GM12878 (cell line): ENCODE results near the gene CD68. TPM values are rescaled to one million over a fixed set of nuclear protein-coding genes. Genes with fewer than 3 reads are reported as not detected.

Experiments
- ATAC-seq: fragments of 200-7000 bp; cut with Tn5 transposase; 3 replicates; pipeline ENCODE4 v1.9.1; 2020; ENCODE audit warnings: mild to moderate bottlenecking, moderate library complexity
- BruUV-seq: library from RNA; stranded (reverse); fragments of 400-500 nt; replicated peaks from 2 replicates; lab custom pipeline; 2021; lab: Mats Ljungman, UMichigan
- CTCF ChIA-PET: fragments of 300-600 bp; sonication (Branson Sonifier 250); formaldehyde crosslinking; extraction: SDS; loops from one replicate; lab custom pipeline; 2021; ENCODE audit warnings: inconsistent platforms; lab: Yijun Ruan, JAX
- POLR2A ChIA-PET: fragments of 350-600 bp; formaldehyde crosslinking; extraction: SDS; loops from one replicate; lab custom pipeline; 2021; ENCODE audit warnings: inconsistent platforms; lab: Charles Lee
- RAD21 ChIA-PET: fragments of 300-600 bp; sonication (Branson Sonifier 250); formaldehyde crosslinking; loops from one replicate; lab custom pipeline; 2023; ENCODE audit warnings: antibody characterized with exemption; ENCODE audit not compliant: unreplicated experiment; lab: Charles Lee
- SMC1A ChIA-PET: fragments of 300-600 bp; sonication (Branson Sonifier 250); formaldehyde crosslinking; loops from one replicate; lab custom pipeline; 2023; ENCODE audit not compliant: unreplicated experiment, uncharacterized antibody; lab: Charles Lee
- DNase-seq: peaks from one replicate; pipeline ENCODE4 v3.0.0-alpha.2; 2011; ENCODE audit warnings: low read depth, low spot score
- FAIRE-seq: peaks from 3 replicates; lab custom pipeline; 2011; peaks lifted over from hg19 to GRCh38; lab: Jason Lieb, UNC
- H2AFZ ChIP-seq: 2 replicates; pipeline ENCODE4 v1.6.0; 2011; ENCODE audit warnings: low read depth, low read length, control low read depth; ENCODE audit not compliant: control insufficient read depth
- H3K27ac ChIP-seq: 2 replicates; pipeline ENCODE4 v1.5.1; 2011; ENCODE audit warnings: control low read depth; ENCODE audit not compliant: control insufficient read depth, insufficient read depth
- H3K27me3 ChIP-seq, 2 experiments: replicated peaks in 1 of 2; 2 replicates each; pipeline versions ENCODE4 v1.6.0 to v1.6.1; 2011; ENCODE audit warnings: low read length in 1 of 2; ENCODE audit not compliant: control insufficient read depth in 2 of 2, insufficient read depth in 2 of 2
- H3K36me3 ChIP-seq, 2 experiments: 2 replicates each; pipeline ENCODE4 v1.5.1; 2011; ENCODE audit warnings: low read length in 1 of 2; ENCODE audit not compliant: control insufficient read depth in 2 of 2, insufficient read depth in 2 of 2
- H3K4me1 ChIP-seq: 2 replicates; pipeline ENCODE4 v1.6.1; 2011; ENCODE audit warnings: mild to moderate bottlenecking, low read length, moderate library complexity, mixed read lengths; ENCODE audit not compliant: control insufficient read depth, insufficient read depth
- H3K4me2 ChIP-seq: 2 replicates; pipeline ENCODE4 v1.6.0; 2011; ENCODE audit warnings: control low read depth; ENCODE audit not compliant: control insufficient read depth, insufficient read depth
- H3K4me3 ChIP-seq: fragments of 200-600 bp; sonication (generic); 2 replicates; pipeline ENCODE4 v1.5.1; 2016
- H3K79me2 ChIP-seq: 2 replicates; pipeline ENCODE4 v1.6.0; 2011; ENCODE audit warnings: low read length; ENCODE audit not compliant: control insufficient read depth, insufficient read depth
- H3K9ac ChIP-seq: 2 replicates; pipeline ENCODE4 v1.8.0; 2011; ENCODE audit warnings: low read length, control low read depth, mixed read lengths; ENCODE audit not compliant: control insufficient read depth, insufficient read depth
- H3K9me3 ChIP-seq: replicated peaks from 3 replicates; pipeline ENCODE4 v1.5.1; 2011; ENCODE audit warnings: mild to moderate bottlenecking, low read length; ENCODE audit not compliant: control insufficient read depth, insufficient read depth
- H4K20me1 ChIP-seq: 2 replicates; pipeline ENCODE4 v1.6.0; 2011; ENCODE audit not compliant: control insufficient read depth, insufficient read depth
- BACH1 ChIP-seq: fragments of 450-650 bp; IDR thresholded peaks from 2 replicates; pipeline ENCODE4 v1.6.1; 2017; ENCODE audit warnings: mild to moderate bottlenecking, borderline replicate concordance
- CBFB ChIP-seq: IDR thresholded peaks from 2 replicates; pipeline ENCODE4 v1.6.1; 2016; ENCODE audit warnings: antibody characterized with exemption, low read depth
- CHD2 ChIP-seq: IDR thresholded peaks from 2 replicates; pipeline ENCODE4 v1.6.1; 2011; ENCODE audit warnings: low read depth, low read length, improper control_type of control experiment, borderline replicate concordance
- EED ChIP-seq: sonication (generic); IDR thresholded peaks from 2 replicates; pipeline ENCODE4 v1.6.1; 2016; ENCODE audit warnings: antibody characterized with exemption, low read depth
- HSF1 ChIP-seq: fragments of 150-350 bp; IDR thresholded peaks from 2 replicates; pipeline ENCODE4 v1.6.1; 2014; ENCODE audit warnings: mild to moderate bottlenecking, low read depth, low read length
- MTA2 ChIP-seq: fragments of 450-650 bp; IDR thresholded peaks from 2 replicates; pipeline ENCODE4 v1.6.1; 2016; ENCODE audit warnings: low read depth, mild to moderate bottlenecking, moderate library complexity
- MXI1 ChIP-seq: fragments of 150-350 bp; IDR thresholded peaks from 2 replicates; pipeline ENCODE4 v1.6.1; 2011; ENCODE audit warnings: low read depth, mild to moderate bottlenecking, inconsistent platforms, low read length, improper control_type of control experiment
- NR2C2 ChIP-seq: IDR thresholded peaks from 2 replicates; pipeline ENCODE4 v1.6.1; 2011; ENCODE audit warnings: borderline replicate concordance, low read depth; ENCODE audit not compliant: control insufficient read depth, insufficient read length
- PML ChIP-seq: IDR thresholded peaks from 2 replicates; pipeline ENCODE4 v1.6.1; 2012; ENCODE audit warnings: low read length, inconsistent platforms
- POLR2A ChIP-seq: IDR thresholded peaks from 2 replicates; pipeline ENCODE4 v1.6.1; 2011; ENCODE audit warnings: low read depth, mild to moderate bottlenecking, low read length
- POLR2AphosphoS5 ChIP-seq: IDR thresholded peaks from 2 replicates; pipeline ENCODE4 v1.6.1; 2011; ENCODE audit warnings: mild to moderate bottlenecking, low read length, inconsistent platforms
- RBBP5 ChIP-seq: fragments of 200-600 bp; sonication (generic); conservative IDR thresholded peaks from 2 replicates; pipeline ENCODE4 v1.6.1; 2016
- RFX5 ChIP-seq: IDR thresholded peaks from 2 replicates; pipeline ENCODE4 v1.6.1; 2011; ENCODE audit warnings: low read depth, low read length, improper control_type of control experiment
- ZBTB11 ChIP-seq: fragments of 450-650 bp; formaldehyde crosslinking; IDR thresholded peaks from 2 replicates; pipeline ENCODE4 v1.5.0; 2022; ENCODE audit warnings: mild to moderate bottlenecking, missing genetic modification characterization
- WGBS: methylation state at CpG from one replicate; pipeline ENCODE4 v1.1.6; 2016; ENCODE audit warnings: low lambda C conversion rate; ENCODE audit not compliant: insufficient replicate concordance, insufficient coverage; ENCODE audit errors: missing lambda C conversion rate; 5-methylcytosine and 5-hydroxymethylcytosine counted together
- in situ Hi-C: fragments of 300-500 bp; cut with MboI; formaldehyde crosslinking; loops from 9 replicates; pipeline ENCODE4 v1.14.3; 2018; ENCODE audit warnings: mixed read lengths
- intact Hi-C: fragments of 100-400 bp; cut with micrococcal nuclease; formaldehyde crosslinking; loops from one replicate; pipeline ENCODE4 v1.14.2; 2022; ENCODE audit not compliant: unreplicated experiment
- polyA plus RNA-seq, 11 experiments: library from polyadenylated mRNA; depleted of rRNA in 4 of 11; unstranded in 6 of 11; stranded (reverse) in 5 of 11; fragments of >200 nt; fragmentation: Nextera tagmentation in 4 of 11; fragmentation: Illumina TruSeq in 1 of 11; extraction: Ambion mirVana in 4 of 11; extraction: Trizol in 1 of 11; gene quantifications; 1 replicate in 1 of 11; 2 replicates in 10 of 11; pipeline versions ENCODE4 v1.2.1 to v1.2.3, GENCODE V29; 2011 to 2016; ENCODE audit warnings: inconsistent platforms in 2 of 11, missing spikeins in 2 of 11, low read depth in 1 of 11
- total RNA-seq, 4 experiments: library from RNA; depleted of rRNA in 3 of 4; stranded (reverse); fragments of >200 nt in 3 of 4; fragmentation: Illumina TruSeq in 1 of 4; extraction: Trizol in 1 of 4; gene quantifications; 2 replicates each; pipeline versions ENCODE4 v1.2.1 to v1.2.3, GENCODE V29; 2013 to 2021
- TF ChIP-seq, protein P1 (sequence below): IDR thresholded peaks from 2 replicates; pipeline ENCODE4 v1.6.1; 2012; ENCODE audit warnings: low read depth, low read length, improper control_type of control experiment

The CD68 gene
- total and polyA plus RNA-seq, 10 of the 15 experiments (the other 5 are each of a cell fraction or from before 2014, with no cell fraction given) = 2.6 to 6.9 (median 3.8) TPM

- ChIA-PET CTCF (no interaction called here), RAD21 (no interaction called here), SMC1A (no interaction called here), POLR2A (no interaction called here)
- 60% methylated on average over 17 of the region's 17 CpGs for WGBS
- Histone ChIP-seq H3K9me3 (no peaks in the 10 kb centered on the region), H3K27me3 (no peaks in the 10 kb centered on the region), H3K4me3 (no peak overlapping the region), H3K4me1 (peaks cover 46% of the 10 kb centered on the region), H4K20me1 (peaks cover 25% of the 10 kb centered on the region), H2AFZ (no peak overlapping the region), H3K79me2 (peaks cover 55% of the 10 kb centered on the region), H3K9ac (no peak overlapping the region; the same call in 1 of the 2 replicates), H3K27ac (no peak overlapping the region), H3K36me3 (peaks cover 36 to 49% of the 10 kb centered on the region in 2 experiments), H3K4me2 (peak overlapping the region; percentile 38; the same call in 1 of the 2 replicates)
- intact Hi-C loops (no loop called here), in situ Hi-C loops (no loop called here)
- FAIRE-seq (no peak), ATAC-seq (no peak), DNase-seq (no peak)
- no TSS peak for BruUV-seq
- TF ChIP-seq EED = no peak
- TF ChIP-seq, protein P1, sequence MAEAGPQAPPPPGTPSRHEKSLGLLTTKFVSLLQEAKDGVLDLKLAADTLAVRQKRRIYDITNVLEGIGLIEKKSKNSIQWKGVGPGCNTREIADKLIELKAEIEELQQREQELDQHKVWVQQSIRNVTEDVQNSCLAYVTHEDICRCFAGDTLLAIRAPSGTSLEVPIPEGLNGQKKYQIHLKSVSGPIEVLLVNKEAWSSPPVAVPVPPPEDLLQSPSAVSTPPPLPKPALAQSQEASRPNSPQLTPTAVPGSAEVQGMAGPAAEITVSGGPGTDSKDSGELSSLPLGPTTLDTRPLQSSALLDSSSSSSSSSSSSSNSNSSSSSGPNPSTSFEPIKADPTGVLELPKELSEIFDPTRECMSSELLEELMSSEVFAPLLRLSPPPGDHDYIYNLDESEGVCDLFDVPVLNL = no peak
- no peak for TF ChIP-seq HSF1
- peak; percentile 58; the same call in 1 of the 2 replicates for TF ChIP-seq POLR2A
- 0 out of 2 replicates have a peak, but pooled peaks have one; percentile 24 for TF ChIP-seq CBFB
- TF ChIP-seq RBBP5 = no peak
- TF ChIP-seq CHD2 = no peak
- TF ChIP-seq POLR2AphosphoS5 = peak; percentile 75; the same call in 1 of the 2 replicates
- no peak for TF ChIP-seq RFX5
- no peak for TF ChIP-seq MTA2
- TF ChIP-seq PML = no peak
- no peak for TF ChIP-seq NR2C2
- TF ChIP-seq ZBTB11 (CRISPR knock-in tag) = no peak
- no peak for TF ChIP-seq MXI1
- peak; percentile 25; the same call in 1 of the 2 replicates for TF ChIP-seq BACH1
Measured at GRCh38 chr17:7577327-7578199, 1.9 kb upstream of the CD68 start.
